GM23338 (cell line): Measurements from ENCODE around the gene SLC51B. TPM values are rescaled to one million over a fixed set of nuclear protein-coding genes. Genes with fewer than 3 reads are reported as not detected.

Source experiments
- ATAC-seq: fragments of 200-7000 bp; cut with Tn5 transposase; 3 replicates; pipeline ENCODE4 v1.9.1; 2020
- DNase-seq: peaks from one replicate; pipeline ENCODE4 v3.0.0-alpha.2; 2015; ENCODE audit warnings: low spot score
- H2AFZ ChIP-seq: fragments of 200-600 bp; sonication (generic); 2 replicates; pipeline ENCODE4 v1.8.0; 2016; ENCODE audit warnings: antibody characterized with exemption, mild to moderate bottlenecking, moderate library complexity
- H3F3A ChIP-seq: fragments of 200-600 bp; sonication (generic); replicated peaks from 2 replicates; pipeline ENCODE4 v1.8.0; 2017; ENCODE audit warnings: antibody characterized with exemption, mixed run types, low read depth
- H3K27ac ChIP-seq: fragments of 200-600 bp; sonication (generic); 2 replicates; pipeline ENCODE4 v1.6.1; 2016; ENCODE audit warnings: low read depth
- H3K27me3 ChIP-seq: fragments of 200-600 bp; sonication (generic); 2 replicates; pipeline ENCODE4 v1.8.0; 2016; ENCODE audit warnings: mild to moderate bottlenecking, mixed run types, moderate library complexity; ENCODE audit not compliant: insufficient read depth
- H3K36me3 ChIP-seq: fragments of 200-600 bp; sonication (generic); 2 replicates; pipeline ENCODE4 v1.8.0; 2016; ENCODE audit warnings: mild to moderate bottlenecking; ENCODE audit not compliant: insufficient read depth
- H3K4me1 ChIP-seq: fragments of 200-600 bp; sonication (generic); 2 replicates; pipeline ENCODE4 v1.8.0; 2016; ENCODE audit warnings: mild to moderate bottlenecking, moderate library complexity; ENCODE audit not compliant: insufficient read depth
- H3K4me2 ChIP-seq: fragments of 200-600 bp; sonication (generic); 2 replicates; pipeline ENCODE4 v1.7.1; 2017; ENCODE audit warnings: mixed run types
- H3K4me3 ChIP-seq: fragments of 200-600 bp; sonication (generic); 2 replicates; pipeline ENCODE4 v1.6.1; 2016; ENCODE audit warnings: mixed run types
- H3K79me2 ChIP-seq: fragments of 200-600 bp; sonication (generic); replicated peaks from 2 replicates; pipeline ENCODE4 v1.8.0; 2017; ENCODE audit warnings: mild to moderate bottlenecking; ENCODE audit not compliant: insufficient read depth
- H3K9me2 ChIP-seq: fragments of 200-600 bp; sonication (generic); 2 replicates; pipeline ENCODE4 v1.8.0; 2017; ENCODE audit not compliant: insufficient read depth
- H4K20me1 ChIP-seq: fragments of 200-600 bp; sonication (generic); replicated peaks from 2 replicates; pipeline ENCODE4 v1.8.0; 2017; ENCODE audit warnings: mild to moderate bottlenecking; ENCODE audit not compliant: insufficient read depth
- H3K27ac Mint-ChIP-seq: 2 replicates; pipeline ENCODE4 v1.8.0; 2020; ENCODE audit warnings: inconsistent platforms, mild to moderate bottlenecking, moderate library complexity, mixed read lengths
- H3K27me3 Mint-ChIP-seq: 3 replicates; pipeline ENCODE4 v1.8.0; 2022; ENCODE audit warnings: low read depth, mild to moderate bottlenecking, moderate library complexity, mixed read lengths, inconsistent platforms; ENCODE audit not compliant: insufficient read depth, poor library complexity
- H3K36me3 Mint-ChIP-seq: 3 replicates; pipeline ENCODE4 v1.8.0; 2021; ENCODE audit warnings: low read depth, mild to moderate bottlenecking, inconsistent platforms, moderate library complexity, mixed read lengths
- H3K4me1 Mint-ChIP-seq: 3 replicates; pipeline ENCODE4 v1.8.0; 2020; ENCODE audit warnings: mild to moderate bottlenecking, inconsistent platforms, mixed read lengths
- H3K4me3 Mint-ChIP-seq: 3 replicates; pipeline ENCODE4 v1.8.0; 2021; ENCODE audit warnings: moderate library complexity, mild to moderate bottlenecking, inconsistent platforms, mixed read lengths
- H3K9me3 Mint-ChIP-seq: 3 replicates; pipeline ENCODE4 v1.8.0; 2020; ENCODE audit warnings: moderate library complexity, mild to moderate bottlenecking, inconsistent platforms, mixed read lengths
- CREB1 ChIP-seq: fragments of 250-450 bp; sonication (Bioruptor Pico); IDR thresholded peaks from 2 replicates; pipeline ENCODE4 v1.5.0; 2020; ENCODE audit warnings: low read depth, mild to moderate bottlenecking, moderate library complexity
- EZH2 ChIP-seq: fragments of 200-600 bp; sonication (generic); IDR thresholded peaks from one replicate; pipeline ENCODE4 v1.8.0; 2017; ENCODE audit warnings: antibody characterized with exemption, mild to moderate bottlenecking, low read depth; ENCODE audit not compliant: unreplicated experiment
- EZH2phosphoT487 ChIP-seq: fragments of 200-600 bp; sonication (generic); IDR thresholded peaks from one replicate; pipeline ENCODE4 v1.8.1; 2018; ENCODE audit warnings: antibody characterized with exemption; ENCODE audit not compliant: unreplicated experiment
- JUNB ChIP-seq: IDR thresholded peaks from one replicate; pipeline ENCODE4 v1.6.1; 2016; ENCODE audit warnings: antibody characterized with exemption; ENCODE audit not compliant: unreplicated experiment
- NANOG ChIP-seq: IDR thresholded peaks from 2 replicates; pipeline ENCODE4 v1.6.1; 2016; ENCODE audit warnings: antibody characterized with exemption, borderline replicate concordance
- POLR2AphosphoS5 ChIP-seq: IDR thresholded peaks from 2 replicates; pipeline ENCODE4 v1.6.1; 2016; ENCODE audit warnings: antibody characterized with exemption, low read depth
- STAT1 ChIP-seq: IDR thresholded peaks from one replicate; pipeline ENCODE4 v1.6.1; 2016; ENCODE audit warnings: antibody characterized with exemption; ENCODE audit not compliant: unreplicated experiment
- ZNF114 ChIP-seq: fragments of 250-450 bp; sonication (Bioruptor Pico); IDR thresholded peaks from 2 replicates; pipeline ENCODE4 v1.5.0; 2020; ENCODE audit warnings: mild to moderate bottlenecking, moderate library complexity
- ZNF331 ChIP-seq: fragments of 250-450 bp; sonication (Bioruptor Pico); IDR thresholded peaks from 2 replicates; pipeline ENCODE4 v1.5.0; 2020; ENCODE audit warnings: low read depth, mild to moderate bottlenecking, moderate library complexity
- ZNF462 ChIP-seq: fragments of 250-450 bp; sonication (Bioruptor Pico); IDR thresholded peaks from 2 replicates; pipeline ENCODE4 v1.5.0; 2020; ENCODE audit warnings: mild to moderate bottlenecking, moderate library complexity
- polyA plus RNA-seq: library from polyadenylated mRNA; unstranded; fragments of >200 nt; fragmentation: Nextera tagmentation; extraction: Ambion mirVana; gene quantifications from 2 replicates; pipeline ENCODE4 v1.2.1, GENCODE V29; 2016
- total RNA-seq: library from RNA; depleted of rRNA; stranded (reverse); fragments of >200 nt; shearing (Covaris generic); gene quantifications from 2 replicates; pipeline ENCODE4 v1.2.3, GENCODE V29; 2014
- TF ChIP-seq, protein P1 (sequence below), 2 experiments: fragments of 200-600 bp in 1 of 2; sonication (generic) in 1 of 2; conservative IDR thresholded peaks; 2 replicates each; pipeline versions ENCODE4 v1.5.1 to v1.6.1; 2016 to 2017; ENCODE audit warnings: antibody characterized with exemption in 2 of 2, low read depth in 2 of 2, mild to moderate bottlenecking in 2 of 2, moderate library complexity in 1 of 2
- TF ChIP-seq, protein P2 (sequence below): IDR thresholded peaks from 2 replicates; pipeline ENCODE4 v1.6.1; 2016; ENCODE audit warnings: antibody characterized with exemption

SLC51B gene
- total and polyA plus RNA-seq, 2 experiments from 2014 or later, result not detected

GRCh38 chr15:65085207-65085753 lies 40.1 kb downstream of the SLC51B start:
- peaks cover 17% of the 10 kb centered on the region for H3K27me3 Mint-ChIP-seq
- H3K27me3 ChIP-seq, result no peaks in the 10 kb centered on the region
- no peaks in the 10 kb centered on the region for H3K36me3 Mint-ChIP-seq
- TF ChIP-seq ZNF462 (CRISPR knock-in tag) (no peak), CREB1 (CRISPR knock-in tag) (no peak), NANOG (no peak), POLR2AphosphoS5 (no peak), EZH2phosphoT487 (no peak), JUNB (no peak), STAT1 (no peak), EZH2 (no peak), ZNF331 (CRISPR knock-in tag) (no peak), ZNF114 (CRISPR knock-in tag) (no peak)
- TF ChIP-seq, protein P1, sequence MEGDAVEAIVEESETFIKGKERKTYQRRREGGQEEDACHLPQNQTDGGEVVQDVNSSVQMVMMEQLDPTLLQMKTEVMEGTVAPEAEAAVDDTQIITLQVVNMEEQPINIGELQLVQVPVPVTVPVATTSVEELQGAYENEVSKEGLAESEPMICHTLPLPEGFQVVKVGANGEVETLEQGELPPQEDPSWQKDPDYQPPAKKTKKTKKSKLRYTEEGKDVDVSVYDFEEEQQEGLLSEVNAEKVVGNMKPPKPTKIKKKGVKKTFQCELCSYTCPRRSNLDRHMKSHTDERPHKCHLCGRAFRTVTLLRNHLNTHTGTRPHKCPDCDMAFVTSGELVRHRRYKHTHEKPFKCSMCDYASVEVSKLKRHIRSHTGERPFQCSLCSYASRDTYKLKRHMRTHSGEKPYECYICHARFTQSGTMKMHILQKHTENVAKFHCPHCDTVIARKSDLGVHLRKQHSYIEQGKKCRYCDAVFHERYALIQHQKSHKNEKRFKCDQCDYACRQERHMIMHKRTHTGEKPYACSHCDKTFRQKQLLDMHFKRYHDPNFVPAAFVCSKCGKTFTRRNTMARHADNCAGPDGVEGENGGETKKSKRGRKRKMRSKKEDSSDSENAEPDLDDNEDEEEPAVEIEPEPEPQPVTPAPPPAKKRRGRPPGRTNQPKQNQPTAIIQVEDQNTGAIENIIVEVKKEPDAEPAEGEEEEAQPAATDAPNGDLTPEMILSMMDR (conservative IDR thresholded peaks at IDR 0.05; ENCODE audit: low read depth in 2 of 2), result no peak
- TF ChIP-seq, protein P2, sequence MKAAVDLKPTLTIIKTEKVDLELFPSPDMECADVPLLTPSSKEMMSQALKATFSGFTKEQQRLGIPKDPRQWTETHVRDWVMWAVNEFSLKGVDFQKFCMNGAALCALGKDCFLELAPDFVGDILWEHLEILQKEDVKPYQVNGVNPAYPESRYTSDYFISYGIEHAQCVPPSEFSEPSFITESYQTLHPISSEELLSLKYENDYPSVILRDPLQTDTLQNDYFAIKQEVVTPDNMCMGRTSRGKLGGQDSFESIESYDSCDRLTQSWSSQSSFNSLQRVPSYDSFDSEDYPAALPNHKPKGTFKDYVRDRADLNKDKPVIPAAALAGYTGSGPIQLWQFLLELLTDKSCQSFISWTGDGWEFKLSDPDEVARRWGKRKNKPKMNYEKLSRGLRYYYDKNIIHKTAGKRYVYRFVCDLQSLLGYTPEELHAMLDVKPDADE, result no peak
- H4K20me1 ChIP-seq, result no peaks in the 10 kb centered on the region
- no peaks in the 10 kb centered on the region for H3K79me2 ChIP-seq
- no peak overlapping the region for H3K4me3 Mint-ChIP-seq
- H3K4me2 ChIP-seq, result no peak overlapping the region
- peaks cover 21% of the 10 kb centered on the region for H3F3A ChIP-seq
- no peaks in the 10 kb centered on the region for H3K9me3 Mint-ChIP-seq
- no peak overlapping the region for H3K27ac Mint-ChIP-seq
- ATAC-seq, result no peak
- no peak for DNase-seq
- peaks cover 68% of the 10 kb centered on the region for H3K4me1 Mint-ChIP-seq
- H3K27ac ChIP-seq, result no peak overlapping the region
- peaks cover 41% of the 10 kb centered on the region for H3K4me1 ChIP-seq
- no peak overlapping the region for H2AFZ ChIP-seq
- H3K36me3 ChIP-seq, result no peaks in the 10 kb centered on the region
- no peaks in the 10 kb centered on the region for H3K9me2 ChIP-seq
- H3K4me3 ChIP-seq, result no peak overlapping the region
